SK-N-MC (cell line): ENCODE measurements around the gene NPAS4.

Experiments used
- EZH2 ChIP-seq: fragments of 200-600 bp; sonication (generic); IDR thresholded peaks from one replicate; pipeline ENCODE4 v1.6.1; 2017; ENCODE audit warnings: antibody characterized with exemption
- POLR2AphosphoS5 ChIP-seq: IDR thresholded peaks from 2 replicates; pipeline ENCODE4 v1.6.1; 2012; ENCODE audit warnings: mild to moderate bottlenecking, low read depth, low read length, borderline replicate concordance

DNA sequence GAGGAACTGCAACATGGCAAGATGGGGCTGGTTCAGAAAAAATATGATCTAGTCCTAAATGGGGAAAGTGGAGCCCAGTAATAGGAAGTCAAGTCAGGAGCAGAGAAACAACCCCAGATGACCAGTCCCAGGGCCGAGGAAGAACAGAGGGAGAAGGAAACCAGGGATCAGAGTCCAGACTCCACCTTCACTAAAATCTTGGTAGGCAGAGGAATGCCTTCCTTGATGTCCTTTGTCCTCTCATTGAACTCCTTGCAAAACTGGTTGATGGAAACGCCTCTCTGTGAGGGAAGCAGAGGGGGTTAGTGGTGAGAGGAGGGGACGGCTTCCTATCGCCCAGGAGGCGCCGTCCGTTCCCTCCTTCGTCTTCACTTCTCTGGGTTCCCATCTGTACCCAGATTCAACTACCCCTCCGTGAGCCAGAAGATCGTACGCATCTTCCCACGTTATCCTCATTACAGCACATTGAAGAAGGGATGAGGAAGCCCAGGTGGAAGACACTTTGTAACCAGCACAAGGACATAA, 17.2 kb downstream of the NPAS4 start:
- TF ChIP-seq POLR2AphosphoS5 (no peak), EZH2 (no peak)
